NCI-H524 (cell line): ENCODE data around the gene ADAMTS19.

ENCODE experiments used
- DNase-seq, 2 experiments: peaks; one replicate each; lab custom pipeline; 2025; lab: John Stamatoyannopoulos, UW

ADAMTS19 gene

GRCh38 chr5:129465776-129466344 is 5.8 kb downstream of the ADAMTS19 start:
- no peak for DNase-seq

- DNase-seq = no peak
Measured at GRCh38 chr5:129474544-129474943, 14.4 kb downstream of the ADAMTS19 start.

GRCh38 chr5:129476751-129477150 is 16.7 kb downstream of the ADAMTS19 start:
- no peak for DNase-seq

DNA sequence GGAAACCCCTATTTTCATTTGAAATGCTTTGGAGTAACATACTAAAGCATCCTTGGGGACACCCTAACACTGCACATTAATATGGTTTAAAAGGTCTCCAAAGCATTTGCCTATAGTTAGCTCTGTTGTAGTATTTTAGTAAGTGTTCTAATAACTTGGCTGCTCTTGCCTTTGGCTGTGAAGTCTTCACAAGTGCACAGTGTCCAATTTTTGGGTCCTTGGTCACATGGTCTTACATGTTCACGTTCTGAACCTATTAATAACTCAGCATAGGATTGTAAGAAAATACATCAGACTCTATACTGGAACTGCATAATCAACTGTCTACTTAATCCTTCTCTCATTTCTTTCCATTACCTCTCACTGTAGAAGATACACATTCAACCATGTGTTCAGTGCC is 17.4 kb downstream of the ADAMTS19 start:
- no peak for DNase-seq

- DNase-seq = no peak
Measured at GRCh38 chr5:129481161-129481560, 21.1 kb downstream of the ADAMTS19 start.

DNA sequence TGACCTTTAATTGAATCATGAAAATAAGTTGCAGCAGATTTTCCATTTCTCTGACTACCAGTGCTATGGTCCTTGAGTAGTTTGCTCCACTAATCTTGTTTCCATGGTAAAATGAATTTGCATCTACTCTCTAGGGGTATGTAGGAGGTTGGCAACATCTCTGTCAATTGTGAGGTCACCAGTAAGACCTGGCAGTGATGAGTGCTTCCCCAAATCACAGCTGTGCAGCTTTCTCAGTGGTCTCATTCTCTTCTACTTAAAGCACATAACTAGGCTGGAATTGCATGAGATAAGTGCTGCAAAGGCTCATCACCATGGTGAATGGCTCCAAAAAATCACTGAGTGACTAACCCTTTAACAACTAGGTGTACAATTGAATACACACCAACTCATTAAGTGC is 36.3 kb downstream of the ADAMTS19 start:
- DNase-seq = no peak

GRCh38 chr5:129496864-129497595 is 36.9 kb downstream of the ADAMTS19 start:
- no peak for DNase-seq

DNA sequence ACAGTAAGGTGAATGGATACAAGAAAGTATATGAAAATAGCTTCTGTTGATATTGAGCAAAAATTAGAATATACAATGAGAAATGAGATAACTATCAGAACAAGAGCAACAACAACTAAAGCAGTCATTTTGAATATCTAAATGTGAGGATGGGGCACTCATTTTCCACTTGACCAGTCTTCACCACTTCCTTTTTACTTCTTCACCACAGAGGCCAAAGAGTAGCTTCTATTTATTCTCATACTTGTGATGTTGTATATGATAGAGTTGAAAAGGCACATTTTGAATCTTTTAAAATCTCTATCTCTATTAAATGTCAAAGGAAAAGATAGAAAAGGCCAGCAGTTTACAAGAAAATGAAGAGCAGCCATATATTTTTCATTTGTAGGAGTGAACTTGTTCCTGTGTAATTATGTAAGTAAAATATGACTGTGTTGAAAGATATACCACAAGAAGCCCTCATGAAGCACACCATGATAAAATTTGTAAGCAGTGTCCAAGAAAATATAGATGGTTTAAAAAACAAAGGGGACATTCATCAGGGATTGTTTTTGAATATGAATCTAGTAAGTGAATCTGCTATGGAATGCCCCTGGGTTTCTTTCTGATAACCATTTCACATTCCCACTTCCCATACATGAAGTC is 39.2 kb downstream of the ADAMTS19 start:
- DNase-seq = no peak

GRCh38 chr5:129500101-129500500 is 40.0 kb downstream of the ADAMTS19 start:
- DNase-seq = peak; percentile 42 to 77

- DNase-seq = no peak
Measured at GRCh38 chr5:129506086-129506485, 46.0 kb downstream of the ADAMTS19 start.

GRCh38 chr5:129506950-129507349 is 46.9 kb downstream of the ADAMTS19 start:
- DNase-seq = no peak

GRCh38 chr5:129507527-129507926 is 47.4 kb downstream of the ADAMTS19 start:
- no peak for DNase-seq

- DNase-seq = no peak
Measured at GRCh38 chr5:129508606-129509005, 48.5 kb downstream of the ADAMTS19 start.

- no peak for DNase-seq
Measured at GRCh38 chr5:129509363-129509975, 49.4 kb downstream of the ADAMTS19 start.

- DNase-seq = no peak
Measured at GRCh38 chr5:129511291-129511690, 51.2 kb downstream of the ADAMTS19 start.

DNA sequence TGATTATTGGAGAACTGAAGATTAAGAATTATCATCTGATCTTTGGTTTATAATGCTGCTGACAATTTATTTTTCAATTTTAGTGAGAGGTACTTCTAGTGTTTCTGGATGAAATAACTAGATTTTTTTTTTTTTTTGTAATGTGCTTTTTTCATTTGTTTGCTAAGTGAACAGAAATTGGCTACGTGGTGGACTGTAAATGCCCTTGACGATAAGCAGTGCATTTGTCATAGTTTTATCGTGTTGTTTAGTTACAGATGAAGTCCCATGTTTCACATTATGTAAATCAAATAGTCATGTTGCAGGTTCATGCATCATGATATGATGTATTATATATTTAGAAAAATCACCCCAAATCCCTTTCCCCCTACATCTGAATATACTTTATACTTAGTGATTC is 81.0 kb downstream of the ADAMTS19 start:
- no peak for DNase-seq

- DNase-seq = peak in 1 of 2 experiments; percentile 17
Measured at GRCh38 chr5:129541648-129542251, 81.7 kb downstream of the ADAMTS19 start.

DNA sequence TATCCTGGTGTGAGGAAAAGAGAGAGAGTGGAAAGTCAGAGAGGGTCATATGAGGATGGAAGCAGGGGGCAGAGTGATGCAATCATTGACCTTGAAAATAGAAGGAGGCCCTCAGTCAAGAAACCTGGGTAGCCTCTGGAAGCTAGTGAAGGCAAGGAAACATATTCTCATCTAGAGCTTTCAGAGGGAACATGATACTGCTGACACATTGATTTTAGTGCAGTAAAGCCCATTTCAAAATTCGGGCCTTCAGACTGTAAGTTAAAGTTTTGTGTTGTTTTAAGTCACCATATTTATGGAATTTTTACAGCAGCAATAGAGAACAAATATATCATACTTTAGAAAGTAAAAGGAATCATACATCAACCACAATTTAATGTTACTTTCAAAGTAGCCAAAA is 87.0 kb downstream of the ADAMTS19 start:
- DNase-seq = no peak

- DNase-seq = no peak
Measured at GRCh38 chr5:129554134-129554904, 94.2 kb downstream of the ADAMTS19 start.

DNA sequence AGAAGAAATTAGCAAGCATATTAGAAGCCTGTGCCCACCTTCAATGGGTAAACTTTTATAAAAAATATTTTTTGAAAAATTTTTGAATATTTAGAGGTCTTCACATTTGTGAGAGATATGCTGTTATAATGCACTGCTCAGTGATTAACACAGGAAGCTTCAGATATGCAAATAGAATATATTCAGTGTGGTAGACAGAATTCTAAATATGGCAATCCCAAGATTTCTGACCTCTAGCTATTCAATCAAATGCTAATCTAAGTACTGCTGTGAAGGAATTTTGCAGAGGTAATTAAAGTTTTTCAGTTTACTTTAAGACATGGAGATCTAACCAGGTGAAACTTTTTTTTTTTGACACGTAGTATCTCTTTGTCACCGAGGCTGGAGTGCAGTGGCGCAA is 103.5 kb downstream of the ADAMTS19 start:
- DNase-seq = no peak

DNA sequence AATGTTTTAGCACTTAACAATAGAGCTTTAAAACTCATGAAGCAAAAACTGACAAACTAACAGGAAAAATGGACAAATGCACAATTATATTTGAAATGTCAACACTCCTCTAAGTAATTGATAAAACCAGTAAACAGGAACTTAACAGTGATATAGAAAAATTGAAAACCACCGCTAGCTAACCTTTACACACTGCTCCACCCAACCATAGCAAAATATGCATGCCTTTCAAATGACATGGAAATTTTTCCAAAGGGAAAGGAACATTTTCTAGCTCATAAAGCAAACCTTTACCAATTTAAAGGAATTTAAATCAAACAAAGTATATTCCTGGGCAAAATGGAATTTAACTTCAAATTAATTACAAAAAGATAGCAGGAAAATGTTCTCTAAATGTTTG is 109.2 kb downstream of the ADAMTS19 start:
- no peak for DNase-seq

GRCh38 chr5:129572060-129572459 is 112.0 kb downstream of the ADAMTS19 start:
- no peak for DNase-seq
